ENCODE measurements around the gene KCNJ5. TPM values are rescaled to one million over a fixed set of nuclear protein-coding genes. Genes with fewer than 3 reads are reported as not detected.

KCNJ5 gene
- total RNA-seq, 2 donors from 2014 or later, result 3.5 to 6.9 TPM

GRCh38 chr11:128964463-128964930, 73.3 kb downstream of the KCNJ5 start:
- H3K27me3 ChIP-seq (replicated peaks; ENCODE audit: insufficient read depth), result no peaks in the 10 kb centered on the region
- peaks cover 12% of the 10 kb centered on the region for H3K36me3 ChIP-seq
- no peaks in the 10 kb centered on the region for H3K4me1 ChIP-seq (ENCODE audit: control insufficient read depth in 1 of 2, low read depth in 2 of 2)
- no peak overlapping the region for H3K27ac ChIP-seq
- TF ChIP-seq, protein P1, sequence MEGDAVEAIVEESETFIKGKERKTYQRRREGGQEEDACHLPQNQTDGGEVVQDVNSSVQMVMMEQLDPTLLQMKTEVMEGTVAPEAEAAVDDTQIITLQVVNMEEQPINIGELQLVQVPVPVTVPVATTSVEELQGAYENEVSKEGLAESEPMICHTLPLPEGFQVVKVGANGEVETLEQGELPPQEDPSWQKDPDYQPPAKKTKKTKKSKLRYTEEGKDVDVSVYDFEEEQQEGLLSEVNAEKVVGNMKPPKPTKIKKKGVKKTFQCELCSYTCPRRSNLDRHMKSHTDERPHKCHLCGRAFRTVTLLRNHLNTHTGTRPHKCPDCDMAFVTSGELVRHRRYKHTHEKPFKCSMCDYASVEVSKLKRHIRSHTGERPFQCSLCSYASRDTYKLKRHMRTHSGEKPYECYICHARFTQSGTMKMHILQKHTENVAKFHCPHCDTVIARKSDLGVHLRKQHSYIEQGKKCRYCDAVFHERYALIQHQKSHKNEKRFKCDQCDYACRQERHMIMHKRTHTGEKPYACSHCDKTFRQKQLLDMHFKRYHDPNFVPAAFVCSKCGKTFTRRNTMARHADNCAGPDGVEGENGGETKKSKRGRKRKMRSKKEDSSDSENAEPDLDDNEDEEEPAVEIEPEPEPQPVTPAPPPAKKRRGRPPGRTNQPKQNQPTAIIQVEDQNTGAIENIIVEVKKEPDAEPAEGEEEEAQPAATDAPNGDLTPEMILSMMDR (IDR thresholded peaks at IDR 0.05), result no peak
- no peak overlapping the region for H3K4me3 ChIP-seq
- DNase-seq (ENCODE audit: low spot score), result no peak
- ATAC-seq (ENCODE audit: insufficient number of reproducible peaks, low FRiP score, low read depth), result no peak
- no peaks in the 10 kb centered on the region for H3K9me3 ChIP-seq

DNA sequence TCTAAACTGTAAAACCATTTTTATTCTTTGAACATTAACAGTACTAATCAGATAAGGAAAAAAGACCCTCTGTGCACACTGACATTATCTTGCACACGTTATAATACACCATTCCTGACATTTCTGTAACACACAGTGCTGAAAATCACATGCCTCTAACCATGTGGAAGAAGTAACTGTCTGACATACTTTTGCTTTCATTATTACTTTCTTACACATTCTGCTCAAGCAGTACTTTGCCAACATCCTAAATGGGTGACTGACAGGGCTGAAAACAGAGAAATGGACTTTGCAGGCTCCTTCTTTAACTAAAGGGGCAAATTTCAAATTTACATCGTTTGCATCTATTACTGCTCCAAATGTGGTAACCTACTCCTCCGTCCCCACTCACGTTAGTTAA, 74.3 kb downstream of the KCNJ5 start:
- Histone ChIP-seq H3K27me3 (replicated peaks; ENCODE audit: insufficient read depth) (no peaks in the 10 kb centered on the region), H3K9me3 (no peaks in the 10 kb centered on the region), H3K4me1 (ENCODE audit: control insufficient read depth in 1 of 2, low read depth in 2 of 2) (no peaks in the 10 kb centered on the region), H3K4me3 (no peak overlapping the region), H3K27ac (no peak overlapping the region), H3K36me3 (peaks cover 16% of the 10 kb centered on the region)
- ATAC-seq (ENCODE audit: insufficient number of reproducible peaks, low FRiP score, low read depth), result no peak
- no peak for DNase-seq (ENCODE audit: low spot score)
- TF ChIP-seq, protein P1 (IDR thresholded peaks at IDR 0.05), result no peak

DNA sequence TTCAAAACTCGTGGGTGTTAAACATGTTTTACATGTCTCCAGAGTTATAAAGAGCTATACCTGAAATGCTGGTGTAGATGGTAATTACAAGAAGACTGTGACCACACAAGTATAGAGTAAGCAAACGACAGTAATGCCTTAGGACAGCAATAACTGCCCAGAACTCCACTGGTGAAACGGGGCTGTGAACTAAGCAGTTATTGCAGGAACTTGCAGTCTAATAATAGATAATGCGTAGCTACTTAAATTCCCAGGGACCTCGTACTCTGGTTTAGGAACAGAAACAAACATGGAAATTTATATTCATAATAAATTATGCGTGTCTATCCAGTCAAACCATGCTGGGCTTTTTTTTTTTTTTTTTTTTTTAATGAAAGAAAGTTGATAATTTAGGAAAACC, 76.4 kb downstream of the KCNJ5 start:
- peaks cover 27% of the 10 kb centered on the region for H3K36me3 ChIP-seq
- TF ChIP-seq, protein P1 (IDR thresholded peaks at IDR 0.05), result no peak
- DNase-seq (ENCODE audit: low spot score) (no peak), ATAC-seq (ENCODE audit: insufficient number of reproducible peaks, low FRiP score, low read depth) (no peak)
- no peaks in the 10 kb centered on the region for H3K9me3 ChIP-seq
- no peak overlapping the region for H3K4me3 ChIP-seq
- H3K4me1 ChIP-seq (ENCODE audit: control insufficient read depth in 1 of 2, low read depth in 2 of 2), result no peaks in the 10 kb centered on the region
- no peaks in the 10 kb centered on the region for H3K27me3 ChIP-seq (replicated peaks; ENCODE audit: insufficient read depth)
- no peak overlapping the region for H3K27ac ChIP-seq

GRCh38 chr11:128968916-128969315, 77.8 kb downstream of the KCNJ5 start:
- H3K27me3 ChIP-seq (replicated peaks; ENCODE audit: insufficient read depth), result no peaks in the 10 kb centered on the region
- H3K36me3 ChIP-seq, result peaks cover 37% of the 10 kb centered on the region
- DNase-seq (ENCODE audit: low spot score) (no peak), ATAC-seq (ENCODE audit: insufficient number of reproducible peaks, low FRiP score, low read depth) (no peak)
- H3K9me3 ChIP-seq, result no peaks in the 10 kb centered on the region
- no peak overlapping the region for H3K4me3 ChIP-seq
- H3K27ac ChIP-seq, result no peak overlapping the region
- TF ChIP-seq, protein P1 (IDR thresholded peaks at IDR 0.05), result no peak
- no peaks in the 10 kb centered on the region for H3K4me1 ChIP-seq (ENCODE audit: control insufficient read depth in 1 of 2, low read depth in 2 of 2)

Other genes with a start within 250 kb of the KCNJ5 start
- gene FLI1, start 197.3 kb upstream of the KCNJ5 start, total RNA-seq, result 10 to 100 TPM; 30.6 to 40.0 TPM
- gene KCNJ1, start 24.1 kb upstream of the KCNJ5 start, total RNA-seq, result 1 to 10 TPM in 1 of 2 donors, not detected in 1; 1.1 TPM
- gene TP53AIP1, start 51.5 kb downstream of the KCNJ5 start, total RNA-seq, result not detected

Data from thoracic aorta (tissue), 2 donors.